Adipose tissue (tissue), 3 donors: ENCODE results near the gene POU4F1. TPM values are rescaled to one million over a fixed set of nuclear protein-coding genes. Genes with fewer than 3 reads are reported as not detected.

Experiments
- H3K27ac ChIP-seq: one replicate; pipeline ENCODE4 v1.5.1; 2013; ENCODE audit warnings: low read depth, low read length
- WGBS, 3 donors: extraction: QIAGEN DNeasy Blood & Tissue Kit; methylation state at CpG; one replicate each; pipeline ENCODE4 v1.1.7; 2013; 5-methylcytosine and 5-hydroxymethylcytosine counted together
- polyA plus RNA-seq, 3 donors: library from polyadenylated mRNA; stranded (reverse); fragments of 200-250 nt; gene quantifications; one replicate each; pipeline ENCODE4 v1.2.3, GENCODE V29; 2013
- donor health status: healthy with polysubstance abuse.
- donor health status: Bipolar disorder and iron deficiency.
- donor health status: healthy.

Gene POU4F1
- polyA plus RNA-seq, 3 donors: 0.01 TPM; not detected in 2

DNA sequence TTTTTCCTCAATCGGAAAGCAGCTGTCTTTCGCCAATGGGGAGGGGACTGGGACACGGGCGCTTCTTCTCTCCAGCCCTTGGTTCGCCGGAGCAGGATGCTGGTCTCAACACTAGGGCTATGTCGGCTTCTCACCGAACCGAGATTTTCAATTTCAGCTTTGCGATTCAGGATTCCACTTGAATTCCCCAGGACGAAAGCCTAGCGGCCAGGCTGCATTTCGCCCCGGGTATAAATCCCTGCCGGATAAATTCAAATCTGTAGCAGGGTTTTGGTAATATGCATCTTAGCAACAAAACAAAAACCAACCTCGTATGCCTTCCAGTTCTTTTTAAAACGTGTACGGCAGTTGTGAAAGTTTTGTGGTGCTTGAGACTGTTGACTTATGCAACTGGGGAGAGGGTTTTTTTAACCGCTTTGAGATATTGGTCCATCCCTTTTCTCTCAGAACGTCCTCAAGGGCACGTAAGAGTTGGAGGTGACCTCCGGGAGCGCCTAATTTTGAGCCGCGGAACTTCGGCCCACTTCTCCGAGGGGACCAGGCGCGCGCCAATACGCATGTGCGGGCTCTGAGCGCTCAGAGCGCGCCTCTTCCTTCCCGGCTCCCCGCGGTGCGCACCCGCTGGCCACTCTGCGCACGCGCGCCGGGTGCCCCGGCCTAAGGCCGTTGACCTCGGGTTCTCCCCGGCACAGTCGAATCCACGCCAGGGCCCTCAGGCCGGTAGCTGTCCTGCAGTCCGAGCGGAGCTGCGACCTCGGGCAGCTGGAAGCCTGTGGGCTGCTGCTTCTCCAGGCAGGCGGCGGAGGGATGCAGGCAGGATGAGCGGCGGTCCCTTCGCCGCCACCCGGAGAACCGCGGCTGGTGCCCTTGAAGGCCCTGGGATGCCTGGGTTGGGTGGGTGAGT lies 7.6 kb downstream of the POU4F1 start:
- 4 to 6% (median 5%) methylated on average over 65 of the region's 65 CpGs for WGBS, 3 donors
- no peak overlapping the region for H3K27ac ChIP-seq

- H3K27ac ChIP-seq: no peak overlapping the region
- WGBS, 3 donors: 7 to 12% (median 11%) methylated on average over 8 of the region's 8 CpGs
Measured at GRCh38 chr13:78594456-78594975, 8.8 kb downstream of the POU4F1 start.

- WGBS, 3 donors: 8 to 11% (median 10%) methylated on average over 29 of the region's 29 CpGs
Measured at GRCh38 chr13:78593652-78594455, 9.5 kb downstream of the POU4F1 start.

DNA sequence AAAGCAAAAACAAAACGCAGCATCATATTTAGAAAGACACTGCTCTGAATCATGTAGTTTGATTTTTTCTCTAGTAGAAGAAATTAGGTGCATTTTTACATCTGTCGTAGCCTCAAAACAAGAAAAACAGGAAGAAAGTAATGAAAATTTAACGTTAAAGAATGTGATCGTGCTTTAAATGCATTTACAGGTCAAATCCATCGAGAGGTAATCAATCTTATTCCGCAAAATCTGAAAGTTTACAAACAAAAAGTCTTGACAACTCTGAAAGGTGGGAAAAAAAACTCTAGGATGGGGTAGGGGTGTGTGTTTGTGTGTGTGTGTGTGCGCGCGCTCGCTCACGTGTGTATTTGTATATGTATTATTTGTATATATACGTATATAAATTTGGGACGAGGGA lies 10.2 kb downstream of the POU4F1 start:
- H3K27ac ChIP-seq: no peak overlapping the region
- 9 to 15% (median 12%) methylated on average over 13 of the region's 13 CpGs for WGBS, 3 donors

More at GRCh38 chr13:78593652-78594455, 9.5 kb downstream of the POU4F1 start:
- H3K27ac ChIP-seq: no peak overlapping the region

DNA sequence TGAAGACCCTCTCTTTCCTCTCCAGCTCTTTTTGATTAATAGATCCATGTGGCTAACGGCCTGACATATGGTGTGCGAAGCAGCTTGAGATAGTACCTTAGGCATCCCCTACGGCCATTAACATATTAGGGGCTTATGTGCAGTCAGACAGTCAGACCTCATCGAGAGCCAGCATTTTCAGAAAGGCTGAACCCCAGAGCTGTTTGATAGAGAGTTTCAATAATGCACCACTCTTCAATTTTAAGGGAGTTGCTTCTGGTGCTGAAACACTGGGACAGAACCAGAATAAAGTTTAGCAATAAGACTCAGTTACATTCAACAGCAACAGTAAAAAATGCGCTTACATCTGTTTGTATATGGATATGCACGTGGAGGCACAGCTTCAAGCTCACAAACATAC lies 10.8 kb downstream of the POU4F1 start:
- WGBS, 3 donors: 9 to 14% (median 14%) methylated on average over 6 of the region's 6 CpGs
- no peak overlapping the region for H3K27ac ChIP-seq

- no peak overlapping the region for H3K27ac ChIP-seq
- 4 to 7% (median 4%) methylated on average over 7 of the region's 7 CpGs for WGBS, 3 donors
Measured at GRCh38 chr13:78589206-78589605, 14.1 kb downstream of the POU4F1 start.

- 11 to 15% (median 14%) methylated on average over 18 of the region's 18 CpGs for WGBS, 3 donors
- no peak overlapping the region for H3K27ac ChIP-seq
Measured at GRCh38 chr13:78587395-78587794, 16.0 kb downstream of the POU4F1 start.

DNA sequence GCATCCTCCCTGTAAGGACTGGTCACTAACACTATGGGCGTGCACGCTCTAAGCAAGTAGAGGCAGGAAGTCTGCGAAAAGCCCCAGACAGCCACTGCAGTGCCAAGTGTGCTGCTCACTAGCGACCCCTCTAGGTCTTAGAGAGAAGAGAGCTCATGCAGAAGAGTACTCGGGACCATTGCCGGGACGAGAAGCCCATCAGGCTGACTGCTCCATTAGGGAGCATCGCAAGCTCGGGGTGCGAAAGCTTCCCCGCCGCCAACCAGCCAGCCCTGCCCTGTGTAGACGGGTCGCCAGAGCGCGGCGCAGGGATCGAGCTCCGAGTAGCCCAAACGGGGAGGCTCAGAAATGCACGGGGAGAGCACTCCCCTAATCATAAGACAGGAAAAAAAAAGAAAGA lies 16.6 kb downstream of the POU4F1 start:
- WGBS, 3 donors: 6 to 10% (median 10%) methylated on average over 21 of the region's 21 CpGs
- H3K27ac ChIP-seq: no peak overlapping the region

- no peak overlapping the region for H3K27ac ChIP-seq
- 74 to 87% (median 81%) methylated on average over 4 of the region's 4 CpGs for WGBS, 3 donors
Measured at GRCh38 chr13:78576261-78576660, 27.1 kb downstream of the POU4F1 start.

- WGBS, 3 donors: 53 to 77% (median 73%) methylated on average over 5 of the region's 5 CpGs
- no peak overlapping the region for H3K27ac ChIP-seq
Measured at GRCh38 chr13:78572459-78572858, 30.9 kb downstream of the POU4F1 start.

GRCh38 chr13:78569029-78569428 lies 34.3 kb downstream of the POU4F1 start:
- H3K27ac ChIP-seq: no peak overlapping the region
- WGBS, 3 donors: 90 to 97% (median 90%) methylated on average over 1 of the region's 1 CpG

DNA sequence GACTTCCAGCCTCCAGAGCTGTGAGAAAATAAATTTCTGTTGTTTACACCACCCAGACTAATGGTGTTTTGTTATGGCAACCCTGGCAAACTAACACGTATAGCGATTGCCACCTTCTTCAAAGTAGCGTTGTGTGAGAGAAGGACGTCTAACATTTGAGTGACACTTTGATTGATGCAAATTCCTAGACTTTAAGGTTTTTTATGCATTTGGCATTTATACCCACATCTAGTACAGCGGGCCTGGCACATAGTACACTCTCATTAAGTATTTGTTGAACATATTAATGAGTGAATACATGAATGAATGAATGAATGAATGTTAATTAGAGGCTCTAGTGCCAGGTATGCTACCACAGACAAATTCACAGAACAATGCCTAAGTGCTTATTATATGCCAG lies 36.7 kb downstream of the POU4F1 start:
- WGBS, 3 donors: 75 to 86% (median 81%) methylated on average over 5 of the region's 5 CpGs
- H3K27ac ChIP-seq: no peak overlapping the region

DNA sequence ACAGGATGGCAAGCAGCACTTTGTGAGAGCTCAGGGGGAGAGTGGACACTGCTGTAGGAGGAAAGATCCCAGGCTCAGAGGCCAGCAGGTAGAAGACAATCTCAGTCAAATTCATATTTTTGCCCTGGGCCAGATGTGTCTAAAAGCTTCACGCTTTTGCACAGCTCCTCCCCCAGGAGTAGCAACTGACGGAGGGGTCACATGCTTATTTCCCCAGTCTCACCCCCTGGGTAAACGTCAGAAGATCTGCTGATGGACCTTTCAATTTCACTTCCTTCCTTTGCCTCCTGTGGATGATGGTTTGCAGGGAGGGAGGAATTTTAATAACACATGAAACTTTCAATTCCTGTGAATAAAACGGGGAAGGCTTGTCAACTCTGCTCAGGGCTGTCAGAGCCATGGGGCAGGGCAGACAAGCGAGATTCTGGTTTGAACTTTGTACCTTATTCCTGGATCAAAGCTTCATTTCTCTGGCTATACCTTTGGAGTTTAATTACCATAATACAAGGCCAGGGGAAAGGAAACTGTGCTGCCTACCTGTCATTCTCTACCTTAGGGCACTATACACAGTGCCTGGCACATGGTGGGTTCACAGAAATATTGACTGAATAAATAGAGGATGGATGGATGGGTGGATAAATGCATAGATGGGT lies 41.0 kb downstream of the POU4F1 start:
- 27 to 52% (median 48%) methylated on average over 5 of the region's 5 CpGs for WGBS, 3 donors
- no peak overlapping the region for H3K27ac ChIP-seq

Other genes with a start within 250 kb of the POU4F1 start
- 1 to 10 TPM; 2.0 to 4.8 (median 4.0) TPM for gene OBI1, start 55.6 kb upstream of the POU4F1 start, polyA plus RNA-seq